Activated T-cell treated with anti-CD3 and anti-CD28 coated beads, Interleukin-2, amount 50 U/mL, for 48 hours (primary cell): ENCODE measurements around the gene ZNF525.
"Not testable (repeated sequence)": the region's sequence is repeated elsewhere in the genome, so short reads cannot be mapped to it uniquely, and the experiment has no call there.

Experiments used
- DNase-seq, 2 experiments: peaks; one replicate each; pipeline ENCODE4 v3.0.0-alpha.2; 2020

The ZNF525 gene

DNA sequence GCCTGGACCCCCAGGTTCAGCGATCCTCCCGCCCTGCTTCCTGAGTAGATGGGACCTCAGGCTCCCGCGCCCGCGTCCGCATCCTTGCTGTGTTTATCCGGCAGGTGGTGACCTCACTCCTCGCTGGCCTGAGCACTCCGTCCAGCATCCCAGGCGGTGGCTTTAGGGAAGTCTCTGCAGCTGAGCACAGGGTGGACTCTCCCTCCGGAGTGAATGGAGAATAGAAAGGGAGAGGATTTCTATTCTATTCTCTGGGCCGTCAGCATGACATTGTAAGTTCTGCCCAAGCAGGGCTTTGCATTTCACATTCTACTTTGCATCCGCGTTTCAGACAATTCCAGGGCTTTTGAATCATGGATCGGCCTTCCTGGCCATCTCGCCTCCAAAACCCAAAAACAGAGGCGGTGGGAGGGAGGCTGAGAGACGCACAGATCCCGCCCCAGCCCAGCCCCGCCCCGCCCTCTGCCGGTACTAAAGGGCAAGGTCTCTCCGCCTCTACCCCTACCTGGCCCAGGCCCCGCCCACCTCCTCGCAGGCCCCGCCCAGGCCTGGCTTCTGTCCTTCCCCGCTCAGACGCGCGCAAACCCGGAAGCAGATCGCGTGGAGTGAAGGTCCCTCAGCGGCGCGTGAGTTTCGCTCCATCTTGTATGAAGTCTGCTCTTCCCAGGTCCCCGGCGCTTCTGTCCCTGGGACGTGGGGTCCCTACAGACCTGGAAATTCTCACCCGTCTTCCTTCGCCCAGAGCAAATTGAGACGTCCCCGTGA is at the start of gene ZNF525:
ZNF525 (plus strand) TSS at position 572 of the 765 bp plus-strand sequence. CDS start 6,577 bp downstream, outside the sequence.
- peak; percentile 96 for DNase-seq

DNA sequence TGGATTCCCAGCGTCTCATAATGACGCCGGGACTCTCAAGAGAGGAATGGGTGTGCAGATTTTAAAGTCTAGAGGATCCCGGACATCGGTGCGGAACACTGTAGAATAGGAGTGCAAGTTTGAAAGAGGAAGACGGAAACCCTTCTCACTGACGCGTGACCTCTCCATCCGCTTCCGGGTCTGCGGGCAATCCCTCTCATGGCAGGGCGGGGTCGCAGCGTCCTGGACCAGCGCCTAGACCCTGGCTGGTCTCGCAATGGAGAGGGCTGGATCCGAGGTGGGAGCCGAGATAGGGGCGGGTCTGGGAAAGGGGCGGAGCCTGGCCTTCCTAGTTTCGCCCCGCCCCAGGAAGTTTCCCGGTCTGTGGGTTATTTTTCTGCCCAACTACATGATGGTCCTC is 36.5 kb upstream of the ZNF525 start:
- DNase-seq = peak in 1 of 2 experiments; percentile 28

DNA sequence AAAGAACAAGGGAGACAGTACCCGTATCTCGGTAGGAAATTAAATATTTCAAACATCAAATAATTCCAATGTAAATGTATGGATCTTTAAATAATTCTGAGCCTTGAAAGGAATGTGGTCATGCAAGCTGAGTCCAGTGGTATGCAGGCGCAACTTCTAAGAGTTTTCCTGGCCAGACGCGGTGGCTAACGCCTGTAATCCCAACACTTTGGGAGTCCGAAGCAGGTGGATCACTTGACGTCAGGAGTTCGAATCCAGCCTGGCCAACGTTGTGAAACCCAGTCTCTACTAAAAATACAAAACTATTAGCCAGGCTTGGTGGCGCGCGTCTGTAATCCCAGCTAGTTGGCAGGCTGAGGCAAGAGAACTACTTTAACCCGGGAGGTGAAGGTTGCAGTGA is 33.0 kb upstream of the ZNF525 start:
- DNase-seq = no peak

DNA sequence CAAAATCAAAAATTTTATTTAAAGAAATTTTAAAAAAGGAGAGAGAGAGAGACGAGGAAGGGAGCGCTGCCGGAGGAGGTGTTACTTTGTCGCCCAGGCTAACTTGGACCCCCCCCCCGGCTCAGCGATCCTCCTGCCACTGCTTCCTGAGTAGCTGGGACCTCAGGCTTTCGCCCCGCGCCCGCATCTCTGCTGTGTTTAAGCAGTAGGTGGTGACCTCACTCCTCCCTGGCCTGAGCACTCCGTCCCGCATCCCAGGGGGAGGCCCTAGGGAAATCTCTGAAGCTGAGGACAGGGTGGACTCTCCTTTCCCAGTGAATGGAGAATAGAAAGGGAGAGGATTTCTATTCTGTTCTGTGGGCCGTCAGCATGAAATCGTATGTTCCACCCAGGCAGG is 32.4 kb upstream of the ZNF525 start:
- no peak for DNase-seq

DNA sequence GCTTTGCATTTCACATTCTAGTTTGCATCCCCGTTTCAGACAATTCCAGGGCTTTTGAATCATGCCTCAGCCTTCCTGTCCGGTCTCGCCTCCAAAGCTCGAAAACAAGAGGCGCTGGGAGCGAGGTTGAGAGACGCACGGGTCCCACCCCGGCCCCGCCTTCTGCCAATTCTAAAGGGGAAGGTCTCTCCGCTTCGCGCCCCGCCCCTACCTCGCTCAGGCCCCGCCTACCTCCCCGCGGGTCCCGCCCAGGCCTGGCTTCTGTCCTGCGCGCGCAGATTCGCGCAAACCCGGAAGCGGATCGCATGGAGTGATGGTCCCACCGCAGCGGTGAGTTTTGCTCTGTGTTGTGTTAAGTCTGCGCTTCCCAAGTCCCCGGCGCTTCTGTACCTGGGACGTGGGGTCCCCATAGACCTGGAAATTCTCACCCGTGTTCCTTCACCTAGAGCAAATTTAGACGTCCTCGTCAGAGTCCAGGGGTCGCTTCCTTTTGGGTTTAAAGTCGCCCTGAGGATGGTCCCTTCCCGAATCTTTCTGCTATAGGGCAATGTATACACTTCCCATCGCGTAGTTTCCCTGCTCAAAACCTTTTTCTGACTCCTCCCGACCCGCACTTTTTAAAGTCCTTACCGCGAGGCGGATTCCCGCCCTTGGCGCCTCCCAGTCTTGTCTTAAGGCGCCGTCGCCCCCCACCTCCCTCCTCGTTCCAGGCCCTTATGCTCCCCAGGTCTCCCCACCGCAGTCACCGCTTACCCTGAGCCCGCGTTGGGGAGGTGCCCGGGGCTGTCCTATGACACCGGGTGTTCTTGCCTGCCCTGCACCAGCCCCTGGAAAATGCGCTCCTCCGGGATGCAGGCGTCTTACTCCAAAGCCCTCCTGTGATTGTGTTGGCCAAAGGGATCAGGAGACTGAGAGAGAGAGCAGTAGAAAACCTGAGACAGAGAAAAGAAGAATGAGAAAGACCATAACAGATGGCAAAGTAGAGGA is 31.7 kb upstream of the ZNF525 start, which contains the start of gene ZNF845:
ZNF845 (plus strand) TSS at position 287 of the 987 bp plus-strand sequence. CDS start 7,559 bp downstream, outside the sequence.
- peak; percentile 98 for DNase-seq

DNA sequence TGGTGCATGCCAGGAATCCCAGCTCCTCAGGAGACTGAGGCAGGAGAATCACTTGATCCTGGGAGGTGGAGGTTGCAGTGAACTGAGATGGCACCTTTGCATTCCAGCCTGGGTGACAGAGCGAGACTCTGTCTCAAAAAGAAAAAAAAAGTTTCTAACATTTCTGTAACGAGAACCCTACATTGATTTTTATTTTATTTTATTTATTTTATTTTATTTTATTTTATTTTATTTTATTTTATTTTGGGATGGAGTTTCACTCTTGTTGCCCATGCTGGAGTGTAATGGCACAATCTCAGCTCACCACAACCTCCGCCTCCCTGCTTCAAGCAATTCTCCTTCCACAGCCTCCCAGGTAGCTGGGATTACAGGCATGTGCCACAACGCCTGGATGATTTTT is 21.1 kb upstream of the ZNF525 start:
- not testable (repeated sequence) for DNase-seq

DNA sequence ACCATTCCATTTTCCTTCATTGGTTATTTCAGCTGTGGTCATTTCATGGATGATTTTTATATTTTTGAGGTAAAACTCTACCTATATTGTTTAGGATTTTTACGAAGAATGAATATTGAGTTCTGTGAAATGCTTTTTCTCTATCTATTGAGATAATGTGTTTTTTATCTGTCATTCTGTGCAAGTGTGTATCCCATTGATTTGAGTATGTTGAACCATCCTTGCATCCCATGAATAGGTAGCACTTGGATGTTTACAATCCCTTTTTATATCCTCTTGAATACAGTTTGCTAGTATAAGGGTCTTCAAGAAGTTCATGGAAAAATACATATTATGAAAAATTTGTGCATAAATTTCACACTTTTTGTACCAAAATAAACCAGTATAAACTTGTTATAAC is 9.8 kb upstream of the ZNF525 start:
- no peak for DNase-seq

DNA sequence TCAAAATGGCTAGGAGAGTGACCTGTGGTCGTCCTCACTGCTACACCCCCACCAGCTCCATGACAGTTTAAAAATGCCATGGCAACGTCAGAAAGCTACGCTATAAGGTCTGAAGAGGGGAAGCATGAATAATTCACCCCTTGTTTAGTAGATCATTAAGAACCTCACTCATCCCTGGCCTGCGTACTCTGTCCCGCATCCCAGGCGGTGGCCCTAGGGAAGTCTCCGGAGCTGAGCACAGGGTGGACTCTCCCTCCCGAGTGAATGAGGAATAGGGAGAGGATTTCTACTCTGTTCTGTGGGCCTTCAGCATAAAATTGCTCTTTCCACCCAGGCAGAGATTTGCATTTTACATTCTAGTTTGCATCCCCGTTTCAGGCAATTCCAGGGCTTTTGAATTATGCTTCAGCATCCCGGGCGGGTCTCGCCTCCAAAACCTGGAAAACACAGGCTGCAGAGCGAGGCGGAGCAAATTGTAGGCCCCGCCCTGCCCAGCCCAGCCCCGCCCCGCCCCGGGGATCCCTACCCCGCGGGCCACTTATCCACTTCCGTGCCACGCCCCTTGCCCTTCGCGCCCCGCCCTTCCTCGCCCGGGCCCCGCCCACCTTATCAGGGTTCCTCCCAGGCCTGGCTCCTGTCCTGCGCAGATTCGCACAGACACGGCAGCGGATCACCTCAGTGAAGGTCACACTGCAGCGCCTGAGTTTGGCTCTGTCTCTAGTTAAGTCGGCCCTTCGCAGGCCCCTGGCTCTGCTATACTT is 7.5 kb upstream of the ZNF525 start:
- no peak for DNase-seq

DNA sequence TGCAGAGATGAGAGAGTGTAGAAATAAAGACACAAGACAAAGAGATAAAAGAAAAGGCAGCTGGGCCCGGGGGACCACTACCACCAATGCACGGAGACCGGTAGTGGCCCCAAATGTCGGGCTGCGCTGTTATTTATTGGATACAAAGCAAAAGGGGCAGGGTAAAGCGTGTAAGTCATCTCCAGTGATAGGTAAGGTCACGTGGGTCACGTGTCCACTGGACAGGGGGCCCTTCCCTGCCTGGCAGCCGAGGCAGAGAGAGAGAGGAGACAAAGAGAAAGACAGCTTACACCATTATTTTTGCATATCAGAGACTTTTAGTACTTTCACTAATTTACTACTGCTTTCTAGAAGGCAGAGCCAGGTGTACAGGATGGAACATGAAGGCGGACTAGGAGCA is 5.4 kb upstream of the ZNF525 start:
- DNase-seq = not testable (repeated sequence)

DNA sequence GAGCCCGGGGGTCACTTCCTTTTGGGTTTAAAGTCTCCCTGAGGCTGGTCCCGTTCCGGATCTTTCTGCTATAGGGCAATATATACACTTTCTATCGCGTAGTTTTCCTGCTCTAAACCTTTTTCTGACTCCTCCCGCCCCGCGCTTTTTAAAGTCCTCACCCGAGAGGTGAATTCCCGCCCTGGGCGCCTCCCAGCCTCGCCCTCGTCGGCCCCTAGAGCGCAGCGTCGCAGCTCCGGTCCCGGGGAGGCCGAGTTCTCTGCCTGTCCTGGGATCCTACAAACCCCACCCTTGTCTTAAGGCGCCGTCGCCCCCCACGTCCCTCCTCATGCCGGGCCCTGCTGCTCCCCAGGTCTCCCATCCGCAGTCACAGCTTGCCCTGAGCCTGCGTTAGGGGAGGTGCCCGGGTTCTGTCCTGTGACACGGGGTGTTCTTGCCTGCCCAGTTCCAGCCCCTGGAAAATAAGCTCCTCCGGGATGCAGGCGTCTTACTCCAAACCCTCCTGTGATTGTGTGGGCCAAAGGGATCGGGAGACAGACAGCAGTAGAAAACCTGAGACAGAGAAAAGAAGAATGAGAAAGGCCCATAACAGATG is 491 bp downstream of the ZNF525 start:
- DNase-seq = peak; percentile 58 to 68

DNA sequence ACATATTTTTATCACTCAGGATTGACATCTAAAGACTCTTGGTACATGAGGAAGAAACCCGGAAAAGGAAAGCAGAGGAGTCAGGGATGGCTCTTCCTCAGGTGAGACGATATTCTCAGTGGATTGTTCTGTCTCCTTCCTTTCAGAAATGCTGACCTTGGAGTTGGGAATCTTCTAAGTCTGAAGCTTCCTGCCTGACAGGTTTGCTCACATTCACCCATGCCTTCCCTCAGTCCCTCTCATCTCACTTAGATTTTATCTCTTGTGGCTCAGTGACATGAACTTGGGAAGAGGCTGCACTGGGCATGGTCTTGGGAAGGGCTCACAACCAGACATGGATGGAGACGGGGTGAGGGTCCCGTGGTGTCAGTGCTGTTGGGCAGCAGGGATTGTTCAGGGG is 6.7 kb downstream of the ZNF525 start:
- DNase-seq = no peak

DNA sequence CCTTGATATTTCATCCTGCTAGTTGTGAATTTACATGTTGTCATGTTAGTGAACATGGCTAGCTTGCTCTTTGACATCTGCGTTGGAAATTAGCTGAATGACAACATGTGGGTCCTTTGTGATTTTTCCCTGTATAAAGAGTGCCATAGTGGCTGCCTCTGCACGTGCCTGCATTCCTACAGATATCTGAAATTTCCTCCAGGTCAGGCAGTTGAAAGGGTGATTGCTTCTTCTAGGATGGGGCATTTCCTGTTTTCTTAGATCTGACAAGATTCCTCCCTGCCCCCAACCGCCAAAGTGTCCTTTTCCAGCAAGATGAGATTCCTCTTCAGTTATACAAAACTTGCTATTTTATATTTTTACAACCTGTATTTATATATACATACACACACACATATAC is 8.8 kb downstream of the ZNF525 start:
- DNase-seq = no peak

DNA sequence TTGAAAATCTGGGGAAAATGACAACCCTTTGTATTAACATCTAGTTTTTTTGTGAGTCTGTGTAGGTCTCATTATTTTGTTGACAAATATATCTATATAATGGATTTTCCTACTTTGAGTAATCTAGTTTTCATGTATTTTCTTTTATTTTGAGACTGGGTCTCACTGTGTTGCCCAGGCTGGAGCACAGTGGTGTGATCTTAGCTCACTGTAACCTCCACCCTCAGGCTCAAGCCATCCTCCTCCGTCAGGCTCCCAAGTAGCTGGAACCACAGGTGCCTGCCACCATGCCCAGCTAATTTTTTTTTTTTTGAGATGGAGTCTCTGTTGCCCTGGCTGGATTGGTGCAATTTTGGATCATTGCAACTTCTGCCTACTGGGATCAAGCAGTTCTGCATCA is 9.2 kb downstream of the ZNF525 start:
- no peak for DNase-seq

DNA sequence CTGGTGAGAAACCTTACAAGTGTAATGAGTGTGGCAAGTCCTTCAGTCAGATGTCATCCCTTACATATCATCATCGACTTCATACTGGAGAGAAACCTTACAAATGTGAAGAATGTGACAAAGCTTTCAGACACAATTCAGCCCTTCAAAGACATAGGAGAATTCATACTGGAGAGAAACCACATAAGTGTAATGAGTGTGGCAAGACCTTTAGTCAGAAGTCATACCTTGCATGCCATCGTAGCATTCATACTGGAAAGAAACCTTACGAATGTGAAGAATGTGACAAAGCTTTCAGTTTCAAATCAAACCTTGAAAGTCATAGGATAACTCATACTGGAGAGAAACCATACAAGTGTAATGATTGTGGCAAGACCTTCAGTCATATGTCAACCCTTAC is 15.9 kb downstream of the ZNF525 start:
- no peak for DNase-seq

DNA sequence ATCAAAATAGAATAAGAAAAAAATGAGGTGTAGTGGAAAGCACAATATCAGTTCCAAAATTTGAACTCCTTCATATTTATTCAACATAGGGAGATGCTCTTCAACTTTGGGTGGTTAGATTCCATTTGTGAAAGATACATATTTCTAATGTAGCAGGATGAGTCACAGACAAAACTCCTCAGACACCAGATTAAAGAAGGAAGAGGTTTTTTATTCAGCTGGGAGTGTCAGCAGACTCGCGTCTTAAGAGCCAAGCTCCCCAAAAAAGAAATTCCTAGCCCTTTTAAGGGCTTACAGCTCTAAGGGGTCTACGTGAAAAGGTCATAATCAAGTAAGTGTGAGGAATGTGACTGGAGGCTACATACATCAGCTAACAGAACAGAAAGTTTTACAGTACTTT is 22.7 kb downstream of the ZNF525 start:
- DNase-seq = no peak

DNA sequence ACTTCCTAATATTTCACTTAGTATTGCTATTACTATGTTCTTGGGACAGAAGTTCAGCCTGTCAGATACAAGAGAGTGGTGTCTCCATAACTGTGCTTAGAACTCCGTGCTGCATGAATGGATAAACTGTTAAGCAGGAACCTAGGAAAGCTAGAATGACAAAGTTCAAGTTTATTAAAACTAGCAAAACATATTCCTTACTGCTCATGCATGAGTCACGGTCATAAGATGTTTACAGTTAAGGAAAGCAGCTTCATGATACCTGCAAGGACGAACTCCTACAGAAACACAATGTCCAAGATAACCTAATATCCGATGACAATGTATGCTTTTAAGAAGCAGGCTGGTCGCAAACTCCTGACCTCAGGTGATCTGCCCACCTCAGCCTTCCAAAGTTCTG is 23.4 kb downstream of the ZNF525 start:
- DNase-seq = no peak

DNA sequence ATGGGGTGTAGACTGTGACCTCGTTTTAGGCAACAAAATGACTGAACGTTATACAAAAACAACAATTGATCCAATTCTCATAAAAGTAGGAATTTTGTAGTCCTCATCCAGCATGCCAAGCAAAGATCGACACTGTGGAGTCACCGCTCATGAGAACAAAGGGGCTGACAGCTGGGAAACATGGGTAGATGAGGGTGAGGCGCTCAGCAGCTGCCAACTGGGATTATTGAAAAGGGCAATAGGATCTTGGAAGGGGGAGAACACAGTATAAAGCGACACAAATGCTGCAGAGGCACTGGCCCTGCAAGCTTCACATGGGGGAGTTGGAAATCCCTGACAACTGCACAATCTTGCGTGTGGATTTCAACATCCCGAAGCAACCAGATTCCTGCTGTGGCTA is 24.1 kb downstream of the ZNF525 start:
- no peak for DNase-seq

DNA sequence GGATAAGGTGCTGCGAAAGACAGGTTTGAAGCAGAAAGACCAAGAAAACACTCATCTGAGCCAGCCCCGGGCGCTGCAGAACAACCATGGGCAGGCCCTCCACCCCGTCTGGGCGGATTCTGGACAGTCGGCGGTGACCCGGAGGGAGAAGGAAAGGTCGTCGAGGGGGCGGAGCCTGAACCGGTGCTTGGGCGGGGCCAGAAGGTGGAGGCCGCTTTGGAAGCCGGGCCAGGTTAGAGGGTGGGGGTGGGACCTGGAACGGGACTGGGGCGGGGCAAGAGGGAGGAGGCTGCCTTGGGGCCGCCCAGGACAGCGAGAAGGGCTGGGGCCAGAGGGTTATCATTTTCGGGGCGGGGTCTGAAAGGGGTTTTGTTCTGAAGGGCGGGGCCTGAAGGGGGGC is 24.5 kb downstream of the ZNF525 start:
- DNase-seq = no peak

DNA sequence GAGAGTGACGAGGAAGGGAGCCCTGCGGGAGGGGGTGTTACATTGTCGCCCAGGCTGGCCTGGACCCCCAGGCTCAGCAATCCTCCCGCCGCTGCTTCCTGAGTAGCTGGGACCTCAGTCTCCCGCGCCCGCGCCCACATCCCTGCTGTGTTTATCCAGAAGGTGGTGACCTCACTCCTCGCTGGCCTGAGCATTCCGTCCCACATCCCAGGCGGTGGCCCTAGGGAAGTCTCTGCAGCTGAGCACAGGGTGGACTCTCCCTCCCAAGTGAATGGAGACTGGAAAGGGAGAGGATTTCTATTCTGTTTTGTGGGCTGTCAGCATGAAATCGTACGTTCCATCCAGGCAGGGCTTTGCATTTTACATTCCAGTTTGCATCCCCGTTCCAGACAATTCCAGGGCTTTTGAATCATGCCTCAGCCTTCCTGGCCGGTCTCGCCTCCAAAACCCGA is 29.0 kb downstream of the ZNF525 start:
- no peak for DNase-seq

DNA sequence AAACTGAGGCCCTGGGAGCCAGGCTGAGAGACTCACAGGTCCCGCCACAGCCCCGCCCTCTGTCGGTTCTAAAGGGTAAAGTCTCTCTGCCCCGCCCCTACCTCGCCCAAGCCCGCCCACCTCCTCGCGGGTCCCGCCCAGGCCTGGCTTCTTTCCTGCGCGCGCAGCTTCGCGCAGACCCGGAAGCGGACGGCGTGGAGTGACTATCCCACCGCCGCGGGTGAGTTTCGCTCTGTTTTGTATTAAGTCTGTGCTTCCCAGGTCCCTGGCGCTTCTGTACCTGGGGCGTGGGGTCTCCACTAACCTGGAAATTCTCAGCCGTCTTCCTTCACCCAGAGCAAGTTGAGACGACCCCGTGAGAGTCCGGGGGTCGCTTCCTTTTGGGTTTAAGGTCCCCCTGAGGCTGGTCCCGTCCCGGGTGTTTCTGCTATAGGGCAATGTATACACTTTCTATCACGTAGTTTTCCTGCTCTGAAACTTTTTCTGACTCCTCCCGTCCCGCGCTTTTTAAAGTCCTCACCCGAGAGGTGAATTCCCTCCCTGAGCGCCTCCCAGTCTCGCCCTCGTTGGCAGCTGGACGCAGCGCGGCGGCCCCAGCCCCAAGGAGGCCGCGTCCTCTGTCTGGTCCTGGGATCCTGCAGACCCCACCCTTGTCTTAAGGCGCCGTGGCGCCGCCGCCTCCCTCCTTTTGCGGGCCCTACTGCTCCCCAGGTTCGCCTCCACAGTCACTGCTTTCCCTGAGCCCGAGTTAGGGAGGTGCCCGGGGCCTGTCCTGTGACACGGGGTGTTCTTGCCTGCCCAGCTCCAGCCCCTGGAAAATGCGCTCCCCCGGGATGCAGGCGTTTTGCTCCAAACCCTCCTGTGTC is 29.7 kb downstream of the ZNF525 start, which contains the start of gene ZNF765:
ZNF765 (plus strand) TSS at position 176 of the 866 bp plus-strand sequence. CDS start 2,867 bp downstream, outside the sequence.
- peak; percentile 99 for DNase-seq

DNA sequence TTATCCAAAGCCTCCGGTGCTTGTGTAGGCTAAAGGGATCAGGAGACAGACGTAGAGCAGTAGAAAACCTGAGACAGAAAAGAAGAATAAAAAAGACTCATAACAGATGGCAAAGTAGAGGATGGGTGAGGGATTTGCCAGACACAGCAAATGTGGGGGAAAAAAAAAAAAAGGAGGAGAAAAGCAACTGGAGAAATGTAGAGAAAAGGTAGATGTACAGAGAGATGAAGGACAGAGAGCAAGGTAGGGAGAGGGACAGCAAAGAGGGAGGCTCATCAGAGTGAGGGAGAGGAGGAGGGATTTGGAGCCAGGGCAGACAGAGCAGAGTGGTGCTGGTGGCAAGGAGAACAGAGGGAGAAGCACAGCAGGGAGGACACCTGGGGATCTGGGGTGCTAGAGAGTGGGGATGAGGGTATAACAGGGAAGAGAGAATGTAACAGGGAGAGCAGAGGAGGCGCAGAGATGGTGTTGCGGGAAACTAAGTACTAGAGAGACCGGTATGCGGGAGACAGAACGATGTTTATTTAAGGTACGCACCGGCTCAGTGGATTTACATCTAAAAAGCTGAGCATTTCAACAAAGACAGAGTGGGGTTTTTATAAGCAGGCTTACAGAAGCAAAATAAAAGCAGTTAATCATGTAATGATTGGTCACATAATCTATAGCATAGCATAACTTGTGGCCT is 30.5 kb downstream of the ZNF525 start:
- DNase-seq = not testable (repeated sequence)
